Measurements from ENCODE around the gene TSACC. TPM values are rescaled to one million over a fixed set of nuclear protein-coding genes. Genes with fewer than 3 reads are reported as not detected.

TSACC gene
- total and polyA plus RNA-seq, 2 of the 8 experiments (the other 6 are each of a cell fraction or from before 2014, with no cell fraction given), result 1.0 to 5.0 TPM

DNA sequence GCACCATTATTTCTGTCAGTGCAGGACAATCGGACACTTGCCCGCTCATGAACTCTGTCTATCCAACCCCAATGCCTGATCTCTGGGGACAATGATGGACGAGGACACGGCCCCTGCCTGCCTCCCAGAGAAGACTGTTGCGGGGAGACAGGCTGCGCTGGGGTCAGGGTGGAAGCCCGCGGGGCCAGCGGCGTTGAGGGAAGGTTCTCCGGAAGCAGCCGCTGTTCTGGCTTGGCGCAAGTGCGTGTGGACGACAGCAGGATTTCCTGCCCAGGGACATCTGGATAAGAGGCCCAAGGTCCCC lies 49.5 kb downstream of the TSACC start:
- Histone ChIP-seq H3K4ac (replicated peaks; ENCODE audit: insufficient read length, low read depth, low read length) (no peak overlapping the region), H3K23me2 (ENCODE audit: low read depth, low read length) (peaks cover 4% of the 10 kb centered on the region; the same call in 1 of the 2 replicates), H3K4me1 (replicated peaks in 1 of 4; ENCODE audit: control insufficient read depth in 3 of 4, insufficient read depth in 4 of 4, low read length in 3 of 4) (peaks cover 4 to 40% (median 29%) of the 10 kb centered on the region in 4 experiments), H2AK5ac (ENCODE audit: low read depth, low read length) (no peak overlapping the region), H3K79me2 (ENCODE audit: control insufficient read depth in 1 of 2, insufficient read depth in 2 of 2, low read length in 2 of 2) (no peaks in the 10 kb centered on the region), H2BK120ac (replicated peaks; ENCODE audit: low read depth, low read length) (no peak overlapping the region), H2BK20ac (ENCODE audit: low read length) (no peak overlapping the region), H2BK12ac (ENCODE audit: low read depth, low read length) (peak overlapping the region; percentile 87; the same call in 1 of the 2 replicates), H4K20me1 (replicated peaks in 1 of 2; ENCODE audit: control insufficient read depth in 1 of 2, insufficient read depth in 2 of 2, low read length in 2 of 2) (no peaks in the 10 kb centered on the region), H2AFZ (ENCODE audit: low read length) (no peak overlapping the region), H3K27me3 (replicated peaks in 1 of 4; ENCODE audit: control insufficient read depth in 3 of 4, extremely low read depth in 1 of 4, insufficient read depth in 3 of 4, low read length in 3 of 4) (peaks cover 14 to 64% (median 55%) of the 10 kb centered on the region in 4 experiments), H4K91ac (replicated peaks; ENCODE audit: insufficient read length, low read length) (no peak overlapping the region), H3K18ac (ENCODE audit: extremely low read depth, low read length) (peak overlapping the region; percentile 32), H3K36me3 (ENCODE audit: control insufficient read depth in 2 of 4, insufficient read depth in 4 of 4, low read length in 3 of 4) (no peaks in the 10 kb centered on the region), H2BK15ac (ENCODE audit: low read length) (peak overlapping the region; percentile 74; the same call in 1 of the 2 replicates), H4K5ac (ENCODE audit: insufficient read length, low read depth, low read length) (no peak overlapping the region), H3K23ac (ENCODE audit: insufficient read length) (no peak overlapping the region), H3K4me3 (ENCODE audit: extremely low read depth in 1 of 4, insufficient read depth in 2 of 4, low read depth in 3 of 4, low read length in 4 of 4) (peak overlapping the region; percentile 23 to 59 (median 32)), H3K56ac (replicated peaks; ENCODE audit: insufficient read length, low read depth, low read length) (peak overlapping the region; percentile 27), H3K9me3 (ENCODE audit: insufficient read depth in 2 of 2, low read depth in 1 of 2, low read length in 1 of 2) (no peaks in the 10 kb centered on the region), H3K14ac (ENCODE audit: insufficient read length) (no peak overlapping the region), H4K8ac (ENCODE audit: extremely low read depth, insufficient read depth, low read length) (no peak overlapping the region), H3K79me1 (ENCODE audit: low read depth, low read length) (no peaks in the 10 kb centered on the region), H3K27ac (ENCODE audit: low read depth, low read length) (no peak overlapping the region), H2BK5ac (ENCODE audit: low read depth, low read length) (no peak overlapping the region), H3K4me2 (ENCODE audit: insufficient read depth in 1 of 2, low read depth in 2 of 2, low read length in 2 of 2) (peak overlapping the region; percentile 57 to 85), H3K9ac (replicated peaks in 1 of 4; ENCODE audit: extremely low read depth in 1 of 4, low read depth in 3 of 4, low read length in 3 of 4) (no peak overlapping the region)
- ChIA-PET CTCF (ENCODE audit: partially characterized antibody) (interaction anchor here (3.4 to 26.1 kb wide), 10 partner anchors 10 to 63 kb away, joined by 18 to 574 read pairs (median 164); partner anchors contain the start of gene RHBG), POLR2A (ENCODE audit: partially characterized antibody) (interaction anchor here (1.5 to 7.3 kb wide), 4 partner anchors 32 to 55 kb away, joined by 5 to 26 read pairs (median 16); no protein-coding TSS in a partner anchor)
- TF ChIP-seq GTF2F1 (IDR thresholded peaks at IDR 0.05; ENCODE audit: borderline replicate concordance, low read depth, low read length), result no peak
- TF ChIP-seq GABPA (IDR thresholded peaks at IDR 0.05; ENCODE audit: borderline replicate concordance, insufficient read depth, low read length), result peak; percentile 42; the same call in 1 of the 2 replicates
- no peak for TF ChIP-seq EP300 (IDR thresholded peaks at IDR 0.05; ENCODE audit: borderline replicate concordance in 1 of 2, low read depth in 2 of 2, low read length in 2 of 2)
- DNase-seq (ENCODE audit: low read depth in 1 of 2, low spot score in 2 of 2) (peak in 1 of 2 experiments; percentile 64), FAIRE-seq (no peak)
- WGBS, 2 experiments (ENCODE audit: extremely low coverage in 1 of 2, insufficient coverage in 1 of 2, insufficient read length in 1 of 2, insufficient replicate concordance in 2 of 2, low coverage in 1 of 2, low lambda C conversion rate in 2 of 2, missing lambda C conversion rate in 1 of 2), result 35% methylated on average over 15 of the region's 15 CpGs; no CpG with 5 or more reads in 1 of the 2 experiments

Measured in H1 (cell line).